Gastrocnemius medialis (tissue), 4 donors: ENCODE measurements around the gene ACSS1. TPM values are rescaled to one million over a fixed set of nuclear protein-coding genes. Genes with fewer than 3 reads are reported as not detected.
"Not testable (repeated sequence)": the region's sequence is repeated elsewhere in the genome, so short reads cannot be mapped to it uniquely, and the experiment has no call there.

Experiments
- ATAC-seq, 2 donors: fragments of 150-250 bp; one replicate each; pipeline ENCODE4 v1.9.1; 2016
- DNase-seq, 2 donors: peaks; one replicate each; pipeline ENCODE4 v3.0.0-alpha.2; 2019
- H3K27ac ChIP-seq, 4 donors: fragments of 200-600 bp; sonication (generic); 1 replicate in 1 of 4; 2 replicates in 3 of 4; pipeline ENCODE4 v1.5.1; 2016 to 2018; ENCODE audit warnings: mild to moderate bottlenecking in 2 of 4, moderate library complexity in 1 of 4
- H3K27me3 ChIP-seq, 3 donors: fragments of 200-600 bp; sonication (generic) in 2 of 3; 1 replicate in 1 of 3; 2 replicates in 2 of 3; pipeline versions ENCODE4 v1.5.1 to v1.6.0; 2016 to 2019; ENCODE audit warnings: mild to moderate bottlenecking in 1 of 3, moderate library complexity in 1 of 3
- H3K36me3 ChIP-seq, 2 donors: fragments of 200-600 bp; sonication (generic) in 1 of 2; one replicate each; pipeline ENCODE4 v1.5.1; 2017 to 2018
- H3K4me1 ChIP-seq, 2 donors: fragments of 200-600 bp; sonication (generic) in 1 of 2; one replicate each; pipeline ENCODE4 v1.5.1; 2016 to 2017; ENCODE audit warnings: mild to moderate bottlenecking in 2 of 2
- H3K4me3 ChIP-seq, 4 donors: fragments of 200-600 bp; sonication (generic) in 3 of 4; 1 replicate in 1 of 4; 2 replicates in 3 of 4; pipeline ENCODE4 v1.5.1; 2016 to 2019; ENCODE audit warnings: mild to moderate bottlenecking in 2 of 4
- H3K9me3 ChIP-seq, 3 donors: fragments of 200-600 bp; sonication (generic) in 2 of 3; 1 replicate in 1 of 3; 2 replicates in 2 of 3; pipeline ENCODE4 v1.5.1; 2016 to 2019
- CTCF ChIP-seq, 5 experiments: fragments of 450-650 bp in 3 of 5; fragments of 200-600 bp in 2 of 5; sonication (generic) in 2 of 5; IDR thresholded peaks in 4 of 5; conservative IDR thresholded peaks in 1 of 5; 1 replicate in 4 of 5; 2 replicates in 1 of 5; pipeline ENCODE4 v1.5.1; 2016 to 2019; ENCODE audit warnings: antibody characterized with exemption in 5 of 5, mild to moderate bottlenecking in 3 of 5, moderate library complexity in 3 of 5
- POLR2A ChIP-seq, 2 donors: fragments of 450-650 bp; IDR thresholded peaks; one replicate each; pipeline ENCODE4 v1.6.1; 2017; ENCODE audit warnings: antibody characterized with exemption in 2 of 2, mild to moderate bottlenecking in 2 of 2, moderate library complexity in 2 of 2
- in situ Hi-C, 4 donors: fragments of 200-750 bp; cut with MboI; loops; one replicate each; pipeline versions ENCODE4 v1.15.0 to v1.8.0; 2017; ENCODE audit warnings: low sequenced_read_pairs in 4 of 4
- intact Hi-C: fragments of 100-400 bp; cut with DNase I; formaldehyde crosslinking; loops from one replicate; pipeline ENCODE4 v1.15.1; 2023; ENCODE audit warnings: low total_unique reads
- total RNA-seq, 4 donors: library from RNA; depleted of rRNA; stranded (reverse); fragments of >200 nt; gene quantifications; one replicate each; pipeline versions ENCODE4 v1.1.0 to v1.2.3, GENCODE V29; 2016

ACSS1 gene
- total RNA-seq, 4 donors from 2014 or later = 11.4 to 84.6 (median 11.8) TPM

- TF ChIP-seq POLR2A (IDR thresholded peaks at IDR 0.05) (no peak), CTCF (IDR thresholded peaks at IDR 0.05 in 4 of 5, conservative IDR thresholded peaks at IDR 0.05 in 1 of 5) (no peak)
- intact Hi-C loops (no loop called here), in situ Hi-C loops (no loop called here)
- H3K27ac ChIP-seq = no peak overlapping the region
- no peaks in the 10 kb centered on the region for H3K27me3 ChIP-seq
- no peak for ATAC-seq
- H3K9me3 ChIP-seq = no peaks in the 10 kb centered on the region
- H3K4me3 ChIP-seq = no peak overlapping the region
- H3K36me3 ChIP-seq = peaks cover 0 to 32% of the 10 kb centered on the region in 2 donors
- peaks cover 3 to 9% of the 10 kb centered on the region in 2 donors for H3K4me1 ChIP-seq
- DNase-seq = no peak
Observed at GRCh38 chr20:25005661-25006060, 52.3 kb downstream of the ACSS1 start.

- Histone ChIP-seq H3K4me3 (no peak overlapping the region), H3K27me3 (no peaks in the 10 kb centered on the region), H3K27ac (no peak overlapping the region), H3K4me1 (peaks cover 5 to 12% of the 10 kb centered on the region in 2 donors), H3K36me3 (peaks cover 0 to 32% of the 10 kb centered on the region in 2 donors), H3K9me3 (no peaks in the 10 kb centered on the region)
- in situ Hi-C loops (no loop called here), intact Hi-C loops (no loop called here)
- TF ChIP-seq POLR2A (IDR thresholded peaks at IDR 0.05) = no peak
- no peak for TF ChIP-seq CTCF (IDR thresholded peaks at IDR 0.05 in 4 of 5, conservative IDR thresholded peaks at IDR 0.05 in 1 of 5)
- no peak for DNase-seq
- ATAC-seq = no peak
Observed at GRCh38 chr20:25005220-25005619, 52.7 kb downstream of the ACSS1 start.

- no peak for ATAC-seq
- Histone ChIP-seq H3K36me3 (peaks cover 0 to 20% of the 10 kb centered on the region in 2 donors), H3K4me3 (no peak overlapping the region), H3K4me1 (peaks cover 16 to 24% of the 10 kb centered on the region in 2 donors), H3K27ac (no peak overlapping the region), H3K9me3 (no peaks in the 10 kb centered on the region), H3K27me3 (no peaks in the 10 kb centered on the region)
- intact Hi-C loops (no loop called here), in situ Hi-C loops (no loop called here)
- TF ChIP-seq POLR2A (IDR thresholded peaks at IDR 0.05) = no peak
- no peak for TF ChIP-seq CTCF (IDR thresholded peaks at IDR 0.05 in 4 of 5, conservative IDR thresholded peaks at IDR 0.05 in 1 of 5)
- no peak for DNase-seq
Observed at GRCh38 chr20:25003002-25003401, 54.9 kb downstream of the ACSS1 start.

- ATAC-seq, in situ Hi-C loops, H3K27me3 ChIP-seq, H3K9me3 ChIP-seq, intact Hi-C loops, DNase-seq, H3K36me3 ChIP-seq, H3K4me3 ChIP-seq: not testable (repeated sequence)
- Histone ChIP-seq H3K27ac (peak overlapping the region in 2 of 4 donors; percentile 58 to 78), H3K4me1 (peaks cover 23 to 30% of the 10 kb centered on the region in 2 donors)
Observed at GRCh38 chr20:25001323-25001722, 56.6 kb downstream of the ACSS1 start.

GRCh38 chr20:25000268-25000801, 57.6 kb downstream of the ACSS1 start:
- peak; percentile 74 to 85 for DNase-seq
- ATAC-seq = peak; percentile 86 to 88
- intact Hi-C loops (no loop called here), in situ Hi-C loops (no loop called here)
- Histone ChIP-seq H3K27me3 (no peaks in the 10 kb centered on the region), H3K27ac (peak overlapping the region; percentile 58 to 78 (median 74)), H3K36me3 (no peaks in the 10 kb centered on the region), H3K4me3 (no peak overlapping the region), H3K4me1 (peaks cover 27 to 30% of the 10 kb centered on the region in 2 donors), H3K9me3 (no peaks in the 10 kb centered on the region)
- TF ChIP-seq POLR2A (IDR thresholded peaks at IDR 0.05) (no peak), CTCF (IDR thresholded peaks at IDR 0.05 in 4 of 5, conservative IDR thresholded peaks at IDR 0.05 in 1 of 5) (peak in 3 of 5 experiments; percentile 20 to 49 (median 31))
